ENCODE results near the gene NOP10.

NOP10 gene

GRCh38 chr15:34330279-34330678 lies 12.7 kb downstream of the NOP10 start:
- no peak for DNase-seq (ENCODE audit: low spot score)

GRCh38 chr15:34329006-34329405 lies 13.9 kb downstream of the NOP10 start:
- DNase-seq (ENCODE audit: low spot score): no peak

- DNase-seq (ENCODE audit: low spot score): no peak
Measured at GRCh38 chr15:34327906-34328305, 15.0 kb downstream of the NOP10 start.

GRCh38 chr15:34325368-34325767 lies 17.6 kb downstream of the NOP10 start:
- no peak for DNase-seq (ENCODE audit: low spot score)

GRCh38 chr15:34324933-34325332 lies 18.0 kb downstream of the NOP10 start:
- DNase-seq (ENCODE audit: low spot score): no peak

- DNase-seq (ENCODE audit: low spot score): no peak
Measured at GRCh38 chr15:34323217-34323616, 19.7 kb downstream of the NOP10 start.

GRCh38 chr15:34318277-34319079 lies 24.5 kb downstream of the NOP10 start:
- peak; percentile 67 for DNase-seq (ENCODE audit: low spot score)

GRCh38 chr15:34314491-34315490 lies 28.1 kb downstream of the NOP10 start:
- DNase-seq (ENCODE audit: low spot score): no peak

GRCh38 chr15:34311563-34311962 lies 31.4 kb downstream of the NOP10 start:
- no peak for DNase-seq (ENCODE audit: low spot score)

GRCh38 chr15:34304613-34305012 lies 38.3 kb downstream of the NOP10 start:
- DNase-seq (ENCODE audit: low spot score): no peak

GRCh38 chr15:34301058-34301457 lies 41.9 kb downstream of the NOP10 start:
- no peak for DNase-seq (ENCODE audit: low spot score)

- DNase-seq (ENCODE audit: low spot score): no peak
Measured at GRCh38 chr15:34297059-34297458, 45.9 kb downstream of the NOP10 start.

GRCh38 chr15:34292621-34293020 lies 50.3 kb downstream of the NOP10 start:
- no peak for DNase-seq (ENCODE audit: low spot score)

All from RKO (cell line).